Thyroid gland (tissue), 4 donors: Measurements from ENCODE around the gene JAKMIP1. TPM values are rescaled to one million over a fixed set of nuclear protein-coding genes. Genes with fewer than 3 reads are reported as not detected.

ENCODE experiments used
- DNase-seq, 2 donors: peaks; one replicate each; pipeline ENCODE4 v3.0.0-alpha.2; 2019
- H3K27ac ChIP-seq, 3 donors: fragments of 200-600 bp; sonication (generic); 1 replicate in 2 of 3; 2 replicates in 1 of 3; pipeline ENCODE4 v1.5.1; 2016 to 2019; ENCODE audit warnings: mild to moderate bottlenecking in 1 of 3, moderate library complexity in 1 of 3
- H3K27me3 ChIP-seq: fragments of 200-600 bp; sonication (generic); one replicate; pipeline ENCODE4 v1.5.1; 2019
- H3K36me3 ChIP-seq, 2 donors: fragments of 200-600 bp; sonication (generic); one replicate each; pipeline ENCODE4 v1.5.1; 2016 to 2019
- H3K4me1 ChIP-seq, 2 donors: fragments of 200-600 bp; sonication (generic); one replicate each; pipeline ENCODE4 v1.5.1; 2017 to 2019
- H3K4me3 ChIP-seq, 3 donors: fragments of 200-600 bp; sonication (generic); replicated peaks in 1 of 3; 1 replicate in 2 of 3; 2 replicates in 1 of 3; pipeline ENCODE4 v1.5.1; 2016; ENCODE audit warnings: mild to moderate bottlenecking in 1 of 3
- H3K9me3 ChIP-seq: fragments of 200-600 bp; sonication (generic); one replicate; pipeline ENCODE4 v1.5.1; 2017
- CTCF ChIP-seq, 6 experiments: fragments of 200-600 bp in 3 of 6; fragments of 450-650 bp in 3 of 6; sonication (generic) in 3 of 6; IDR thresholded peaks; one replicate each; pipeline ENCODE4 v1.5.1; 2016 to 2019; ENCODE audit warnings: antibody characterized with exemption in 6 of 6, mild to moderate bottlenecking in 2 of 6, inconsistent platforms in 1 of 6, moderate library complexity in 1 of 6
- POLR2A ChIP-seq, 2 donors: fragments of 450-650 bp; IDR thresholded peaks; one replicate each; pipeline ENCODE4 v1.6.1; 2017; ENCODE audit warnings: antibody characterized with exemption in 2 of 2, mild to moderate bottlenecking in 2 of 2, moderate library complexity in 1 of 2
- WGBS, 2 donors: methylation state at CpG; one replicate each; pipeline ENCODE4 v1.1.5; 2017; 5-methylcytosine and 5-hydroxymethylcytosine counted together
- intact Hi-C: fragments of 100-400 bp; cut with DNase I; formaldehyde crosslinking; loops from one replicate; pipeline ENCODE4 v1.15.1; 2023
- total RNA-seq, 4 donors: library from RNA; depleted of rRNA; stranded (reverse); fragments of >200 nt; gene quantifications; one replicate each; pipeline ENCODE4 v1.2.3, GENCODE V29; 2016

The JAKMIP1 gene
- total RNA-seq, 4 donors from 2014 or later: 0.67 to 1.9 (median 1.1) TPM

GRCh38 chr4:6013564-6013963 lies 186.8 kb downstream of the JAKMIP1 start:
- 90 to 95% methylated on average over 11 to 12 of the region's 12 CpGs for WGBS, 2 donors
- no peaks in the 10 kb centered on the region for H3K27me3 ChIP-seq
- no peak overlapping the region for H3K27ac ChIP-seq
- DNase-seq: no peak
- H3K4me3 ChIP-seq: no peak overlapping the region
- H3K9me3 ChIP-seq: no peaks in the 10 kb centered on the region
- no peaks in the 10 kb centered on the region for H3K36me3 ChIP-seq
- intact Hi-C loops: no loop called here
- no peak for TF ChIP-seq CTCF (IDR thresholded peaks at IDR 0.05)
- peaks cover 0 to 8% of the 10 kb centered on the region in 2 donors for H3K4me1 ChIP-seq

- H3K4me3 ChIP-seq: no peak overlapping the region
- no peak for TF ChIP-seq POLR2A (IDR thresholded peaks at IDR 0.05)
- TF ChIP-seq CTCF (IDR thresholded peaks at IDR 0.05): no peak
- no peaks in the 10 kb centered on the region for H3K27me3 ChIP-seq
- WGBS, 2 donors: 71 to 73% methylated on average over 5 of the region's 5 CpGs
- no peak for DNase-seq
- no peak overlapping the region for H3K27ac ChIP-seq
- peaks cover 0 to 8% of the 10 kb centered on the region in 2 donors for H3K4me1 ChIP-seq
- H3K9me3 ChIP-seq: no peaks in the 10 kb centered on the region
- no peaks in the 10 kb centered on the region for H3K36me3 ChIP-seq
- intact Hi-C loops: no loop called here
Observed at GRCh38 chr4:6012200-6012599, 188.1 kb downstream of the JAKMIP1 start.

GRCh38 chr4:6011686-6012085 lies 188.7 kb downstream of the JAKMIP1 start:
- TF ChIP-seq CTCF (IDR thresholded peaks at IDR 0.05) (no peak), POLR2A (IDR thresholded peaks at IDR 0.05) (no peak)
- no peaks in the 10 kb centered on the region for H3K36me3 ChIP-seq
- intact Hi-C loops: no loop called here
- peaks cover 0 to 8% of the 10 kb centered on the region in 2 donors for H3K4me1 ChIP-seq
- no peak overlapping the region for H3K4me3 ChIP-seq
- 0 to 4% methylated on average over 8 of the region's 8 CpGs for WGBS, 2 donors
- no peaks in the 10 kb centered on the region for H3K9me3 ChIP-seq
- no peak overlapping the region for H3K27ac ChIP-seq
- H3K27me3 ChIP-seq: no peaks in the 10 kb centered on the region
- DNase-seq: peak; percentile 86 to 91

GRCh38 chr4:6011271-6011671 lies 189.1 kb downstream of the JAKMIP1 start:
- Histone ChIP-seq H3K27me3 (no peaks in the 10 kb centered on the region), H3K4me3 (no peak overlapping the region), H3K27ac (no peak overlapping the region), H3K36me3 (no peaks in the 10 kb centered on the region), H3K9me3 (no peaks in the 10 kb centered on the region), H3K4me1 (peaks cover 0 to 8% of the 10 kb centered on the region in 2 donors)
- no peak for TF ChIP-seq CTCF (IDR thresholded peaks at IDR 0.05)
- no peak for TF ChIP-seq POLR2A (IDR thresholded peaks at IDR 0.05)
- intact Hi-C loops: no loop called here
- DNase-seq: no peak
- 53 to 55% methylated on average over 10 to 11 of the region's 12 CpGs for WGBS, 2 donors

- H3K4me1 ChIP-seq: peaks cover 0 to 8% of the 10 kb centered on the region in 2 donors
- H3K27me3 ChIP-seq: no peaks in the 10 kb centered on the region
- intact Hi-C loops: no loop called here
- no peak overlapping the region for H3K27ac ChIP-seq
- WGBS, 2 donors: 83 to 85% methylated on average over 3 of the region's 3 CpGs
- TF ChIP-seq CTCF (IDR thresholded peaks at IDR 0.05): no peak
- no peak for TF ChIP-seq POLR2A (IDR thresholded peaks at IDR 0.05)
- DNase-seq: no peak
- no peak overlapping the region for H3K4me3 ChIP-seq
- no peaks in the 10 kb centered on the region for H3K9me3 ChIP-seq
- no peaks in the 10 kb centered on the region for H3K36me3 ChIP-seq
Observed at GRCh38 chr4:6010789-6011188, 189.6 kb downstream of the JAKMIP1 start.
